CD4-positive, alpha-beta T cell treated with Interferon gamma for 1 hour (primary cell): ENCODE data around the gene CD300E.
"Not testable (repeated sequence)": the region's sequence is repeated elsewhere in the genome, so short reads cannot be mapped to it uniquely, and the experiment has no call there.

Experiments
- DNase-seq: peaks from one replicate; pipeline ENCODE4 v3.0.0-alpha.2; 2020

Gene CD300E

GRCh38 chr17:74633326-74633725 is 9.8 kb upstream of the CD300E start:
- no peak for DNase-seq

GRCh38 chr17:74632617-74633016 is 9.1 kb upstream of the CD300E start:
- DNase-seq, result peak; percentile 60

- DNase-seq, result peak; percentile 59
These were observed 8.2 kb upstream of the CD300E start for GRCh38 chr17:74631468-74632450.

- DNase-seq, result not testable (repeated sequence)
These were observed 6.7 kb upstream of the CD300E start for GRCh38 chr17:74630251-74630650.

GRCh38 chr17:74625661-74626060 is 2.1 kb upstream of the CD300E start:
- DNase-seq, result no peak

GRCh38 chr17:74624131-74624530 is 593 bp upstream of the CD300E start:
- DNase-seq, result no peak

GRCh38 chr17:74619077-74619673 is 4.4 kb downstream of the CD300E start:
- no peak for DNase-seq

- DNase-seq, result no peak
These were observed 5.1 kb downstream of the CD300E start for GRCh38 chr17:74618451-74618850.

- DNase-seq, result no peak
These were observed 6.8 kb downstream of the CD300E start for GRCh38 chr17:74616696-74617095.

GRCh38 chr17:74612046-74612445 is 11.5 kb downstream of the CD300E start:
- DNase-seq, result no peak

GRCh38 chr17:74610108-74610507 is 13.4 kb downstream of the CD300E start:
- no peak for DNase-seq

- DNase-seq, result no peak
These were observed 15.0 kb downstream of the CD300E start for GRCh38 chr17:74608511-74608910.

GRCh38 chr17:74607221-74607620 is 16.3 kb downstream of the CD300E start:
- DNase-seq, result no peak

- DNase-seq, result no peak
These were observed 17.5 kb downstream of the CD300E start for GRCh38 chr17:74606050-74606449.

GRCh38 chr17:74605361-74605760 is 18.2 kb downstream of the CD300E start:
- no peak for DNase-seq

GRCh38 chr17:74604761-74605160 is 18.8 kb downstream of the CD300E start:
- DNase-seq, result no peak

- no peak for DNase-seq
These were observed 19.3 kb downstream of the CD300E start for GRCh38 chr17:74604200-74604599.

GRCh38 chr17:74603746-74604145 is 19.8 kb downstream of the CD300E start:
- no peak for DNase-seq

- no peak for DNase-seq
These were observed 20.4 kb downstream of the CD300E start for GRCh38 chr17:74603037-74603635.

- peak; percentile 35 for DNase-seq
These were observed 21.5 kb downstream of the CD300E start for GRCh38 chr17:74601944-74602572.

GRCh38 chr17:74599448-74599939 is 24.0 kb downstream of the CD300E start:
- no peak for DNase-seq

GRCh38 chr17:74599023-74599399 is 24.5 kb downstream of the CD300E start:
- peak; percentile 33 for DNase-seq

GRCh38 chr17:74598346-74599022 is 25.1 kb downstream of the CD300E start:
- DNase-seq, result no peak
